DND-41 (cell line): ENCODE data around the gene POU2AF3.

Experiments
- CTCF ChIP-seq: IDR thresholded peaks from 2 replicates; pipeline ENCODE4 v1.5.1; 2012; ENCODE audit warnings: borderline replicate concordance, low read length, moderate library complexity, mild to moderate bottlenecking; ENCODE audit not compliant: poor library complexity, severe bottlenecking; ENCODE audit errors: extremely low read depth
- EZH2 ChIP-seq: IDR thresholded peaks from 3 replicates; pipeline ENCODE4 v1.6.1; 2012; ENCODE audit warnings: borderline replicate concordance, low read depth, mild to moderate bottlenecking, moderate library complexity, low read length, inconsistent platforms; ENCODE audit not compliant: severe bottlenecking

GRCh38 chr11:111330234-111330893 lies 32.0 kb downstream of the POU2AF3 start:
- TF ChIP-seq CTCF (no peak), EZH2 (no peak)
